Activated CD8-positive, alpha-beta T cell treated with anti-CD3 and anti-CD28 coated beads, Interleukin-2, amount 10 ng/mL, durations not matched to agents 7 days and 5 days (primary cell): ENCODE measurements around the gene MTMR2. TPM values are rescaled to one million over a fixed set of nuclear protein-coding genes. Genes with fewer than 3 reads are reported as not detected.

Source experiments
- ATAC-seq: fragments of 150-1000 bp; cut with Tn5 transposase; one replicate; pipeline ENCODE4 v1.10.0; 2021; ENCODE audit warnings: moderate library complexity
- CTCF ChIA-PET: fragments of 350-600 bp; sonication (Branson Sonifier 250); formaldehyde crosslinking; loops from one replicate; lab custom pipeline; 2021; ENCODE audit warnings: antibody characterized with exemption; lab: Charles Lee
- POLR2A ChIA-PET: fragments of 350-600 bp; sonication (Branson Sonifier 250); formaldehyde crosslinking; loops from one replicate; lab custom pipeline; 2021; ENCODE audit warnings: antibody characterized with exemption; lab: Charles Lee
- DNase-seq: peaks from one replicate; pipeline ENCODE4 v3.0.0-alpha.2; 2020
- H3K27ac Mint-ChIP-seq: one replicate; pipeline ENCODE4 v1.8.0; 2021; ENCODE audit warnings: mild to moderate bottlenecking, mixed read lengths
- H3K27me3 Mint-ChIP-seq: one replicate; pipeline ENCODE4 v1.8.0; 2021; ENCODE audit warnings: low read depth, mixed read lengths
- H3K36me3 Mint-ChIP-seq: one replicate; pipeline ENCODE4 v1.8.0; 2021; ENCODE audit warnings: low read depth, mixed read lengths
- H3K4me1 Mint-ChIP-seq: one replicate; pipeline ENCODE4 v1.8.0; 2021; ENCODE audit warnings: low read depth, mixed read lengths
- H3K4me3 Mint-ChIP-seq: one replicate; pipeline ENCODE4 v1.8.0; 2021; ENCODE audit warnings: mild to moderate bottlenecking, mixed read lengths
- H3K9me3 Mint-ChIP-seq: one replicate; pipeline ENCODE4 v1.8.0; 2022; ENCODE audit warnings: mixed read lengths; ENCODE audit not compliant: insufficient read depth
- total RNA-seq, 2 experiments: library from RNA; stranded (reverse); gene quantifications; one replicate each; pipeline ENCODE4 v1.2.3, GENCODE V29; 2021

Gene MTMR2
- total RNA-seq, 2 experiments from 2014 or later = 27.9 to 29.5 TPM

DNA sequence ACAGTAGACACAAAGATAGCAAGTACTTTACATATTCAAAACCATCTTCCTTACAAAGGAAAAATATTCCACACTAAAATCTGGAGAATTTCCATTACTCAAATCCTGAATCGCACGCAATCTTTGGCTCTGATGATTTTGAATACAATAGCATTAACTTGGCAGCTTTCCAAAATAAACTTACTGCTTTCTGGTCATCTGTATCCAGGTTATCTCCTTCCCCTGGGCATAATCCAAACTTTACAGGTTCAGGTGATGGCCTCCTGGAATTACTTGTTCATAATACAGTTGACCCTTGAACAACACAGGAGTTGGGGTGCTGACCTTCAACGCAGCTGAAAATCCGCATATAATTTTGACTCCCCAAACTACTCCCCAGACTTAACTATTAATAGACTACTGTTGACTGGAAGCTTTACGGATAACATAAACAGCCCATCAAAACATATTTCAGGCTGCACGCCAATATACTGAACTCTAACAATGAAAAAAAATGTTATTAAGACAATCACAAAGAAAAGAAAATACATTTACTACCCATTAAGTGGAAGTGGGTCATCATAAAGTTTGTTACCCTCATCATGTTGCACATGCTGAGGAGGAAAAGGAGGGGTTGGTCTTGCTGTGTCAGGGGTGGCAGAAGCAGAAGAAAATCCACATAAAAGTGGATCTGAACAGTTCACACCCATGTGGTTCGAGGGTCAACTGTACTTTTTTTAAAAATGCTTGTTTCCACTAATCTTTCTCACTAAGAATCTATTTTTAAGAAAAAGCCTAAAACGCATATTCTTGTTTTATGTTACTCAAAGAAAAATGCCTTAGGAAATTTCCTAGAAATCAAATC lies 6.5 kb downstream of the MTMR2 start:
- ATAC-seq (no peak), DNase-seq (no peak)
- peaks cover 15% of the 10 kb centered on the region for H3K4me1 Mint-ChIP-seq
- ChIA-PET POLR2A (no interaction called here), CTCF (interaction anchor here (1.3 to 1.7 kb wide), 2 partner anchors 425 to 476 kb away, joined by 5 read pairs; partner anchors contain the start of gene MAML2)
- H3K36me3 Mint-ChIP-seq = no peaks in the 10 kb centered on the region
- H3K27me3 Mint-ChIP-seq = no peaks in the 10 kb centered on the region
- H3K27ac Mint-ChIP-seq = no peak overlapping the region
- no peak overlapping the region for H3K4me3 Mint-ChIP-seq
- no peaks in the 10 kb centered on the region for H3K9me3 Mint-ChIP-seq

DNA sequence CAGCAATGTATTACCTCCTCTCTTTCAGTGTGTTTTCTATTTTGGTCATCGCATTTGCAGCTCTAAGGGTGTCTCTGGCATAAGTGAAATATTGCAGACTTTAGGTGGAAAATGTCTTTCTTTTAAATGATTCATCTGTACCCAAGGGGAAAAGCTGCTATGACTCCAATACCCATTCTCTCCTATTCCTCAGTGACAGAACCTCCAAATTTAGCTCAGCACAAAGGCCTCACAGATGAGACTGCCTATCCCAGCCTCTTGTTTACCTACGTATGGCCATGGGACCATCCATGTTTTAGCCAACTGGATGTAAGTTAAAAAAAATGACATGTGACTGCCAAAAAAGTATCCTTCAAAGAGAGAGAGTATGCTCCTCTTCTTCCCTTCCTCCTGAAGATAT lies 7.9 kb downstream of the MTMR2 start:
- Mint-ChIP-seq H3K36me3 (no peaks in the 10 kb centered on the region), H3K4me3 (no peak overlapping the region), H3K4me1 (peaks cover 10% of the 10 kb centered on the region), H3K27ac (no peak overlapping the region), H3K9me3 (no peaks in the 10 kb centered on the region), H3K27me3 (no peaks in the 10 kb centered on the region)
- CTCF ChIA-PET = interaction anchor here (1.3 to 1.7 kb wide), 2 partner anchors 427 to 478 kb away, joined by 5 read pairs; partner anchors contain the start of gene MAML2
- DNase-seq (no peak), ATAC-seq (no peak)
- POLR2A ChIA-PET = no interaction called here

DNA sequence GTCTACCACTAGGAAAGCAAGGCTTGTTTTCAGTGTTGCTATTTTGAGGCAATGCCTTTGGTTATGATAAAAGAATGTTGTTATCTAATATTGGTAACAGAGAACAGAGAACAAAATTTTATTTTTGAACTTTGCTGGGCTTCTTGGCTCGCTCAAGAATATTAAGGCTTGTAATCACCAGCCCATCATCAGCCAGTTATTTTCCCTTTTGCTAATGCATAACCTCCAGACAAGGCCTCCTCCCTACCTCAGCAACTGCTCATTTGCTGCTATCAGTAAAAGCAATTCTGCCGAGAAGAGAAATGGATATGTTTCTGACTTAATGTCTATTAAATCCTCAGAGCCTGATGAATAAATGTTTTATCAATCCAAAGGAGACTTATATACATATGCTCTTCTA lies 8.9 kb downstream of the MTMR2 start:
- H3K4me3 Mint-ChIP-seq = no peak overlapping the region
- no peaks in the 10 kb centered on the region for H3K36me3 Mint-ChIP-seq
- POLR2A ChIA-PET = no interaction called here
- ATAC-seq = no peak
- peaks cover 10% of the 10 kb centered on the region for H3K4me1 Mint-ChIP-seq
- no peak overlapping the region for H3K27ac Mint-ChIP-seq
- H3K27me3 Mint-ChIP-seq = no peaks in the 10 kb centered on the region
- no peaks in the 10 kb centered on the region for H3K9me3 Mint-ChIP-seq
- CTCF ChIA-PET = interaction anchor here (0.7 kb wide), 1 partner anchor 55 kb away, joined by 3 read pairs; no protein-coding TSS in a partner anchor
- no peak for DNase-seq

DNA sequence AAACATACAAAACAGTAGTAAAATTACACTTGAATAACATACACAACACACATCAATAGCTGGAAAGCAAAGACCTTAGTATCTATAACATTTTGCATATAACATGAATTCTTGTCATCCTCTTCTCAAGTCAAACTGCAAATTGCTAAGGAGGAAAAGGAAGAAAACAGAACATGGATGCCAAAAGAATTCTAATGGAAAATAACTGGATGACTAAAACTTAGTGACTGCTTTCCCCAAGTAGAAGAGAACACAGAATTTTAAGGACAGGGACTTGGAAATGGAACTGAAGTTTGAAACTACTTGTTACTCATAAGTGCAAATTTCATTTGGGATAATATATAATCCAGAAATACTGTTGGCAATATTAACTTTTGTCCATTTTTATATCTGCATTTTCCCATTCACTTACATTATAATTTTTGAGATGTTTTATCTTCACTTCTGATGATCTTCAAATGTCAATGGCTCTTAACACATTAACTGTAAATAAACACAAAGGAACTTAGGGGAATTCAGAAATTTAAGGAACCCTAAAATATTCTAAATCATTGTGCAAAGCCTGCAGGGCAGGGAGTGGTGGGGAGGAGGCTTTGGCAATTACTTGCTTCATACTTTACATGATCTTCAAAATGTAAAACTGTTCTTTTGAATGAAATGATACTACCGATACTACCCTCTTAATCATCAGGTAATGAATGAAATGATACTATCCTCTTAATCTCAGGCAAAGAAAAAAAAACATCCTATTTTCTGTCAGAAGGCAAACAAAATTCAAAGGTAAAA lies 9.9 kb downstream of the MTMR2 start:
- Mint-ChIP-seq H3K27ac (no peak overlapping the region), H3K36me3 (no peaks in the 10 kb centered on the region), H3K4me3 (no peak overlapping the region), H3K9me3 (no peaks in the 10 kb centered on the region), H3K4me1 (peaks cover 10% of the 10 kb centered on the region), H3K27me3 (no peaks in the 10 kb centered on the region)
- POLR2A ChIA-PET = interaction anchor here (0.7 kb wide), 1 partner anchor 22 kb away, joined by 3 read pairs; no protein-coding TSS in a partner anchor
- DNase-seq = no peak
- CTCF ChIA-PET = interaction anchor here (0.7 kb wide), 1 partner anchor 56 kb away, joined by 3 read pairs; no protein-coding TSS in a partner anchor
- ATAC-seq = no peak

DNA sequence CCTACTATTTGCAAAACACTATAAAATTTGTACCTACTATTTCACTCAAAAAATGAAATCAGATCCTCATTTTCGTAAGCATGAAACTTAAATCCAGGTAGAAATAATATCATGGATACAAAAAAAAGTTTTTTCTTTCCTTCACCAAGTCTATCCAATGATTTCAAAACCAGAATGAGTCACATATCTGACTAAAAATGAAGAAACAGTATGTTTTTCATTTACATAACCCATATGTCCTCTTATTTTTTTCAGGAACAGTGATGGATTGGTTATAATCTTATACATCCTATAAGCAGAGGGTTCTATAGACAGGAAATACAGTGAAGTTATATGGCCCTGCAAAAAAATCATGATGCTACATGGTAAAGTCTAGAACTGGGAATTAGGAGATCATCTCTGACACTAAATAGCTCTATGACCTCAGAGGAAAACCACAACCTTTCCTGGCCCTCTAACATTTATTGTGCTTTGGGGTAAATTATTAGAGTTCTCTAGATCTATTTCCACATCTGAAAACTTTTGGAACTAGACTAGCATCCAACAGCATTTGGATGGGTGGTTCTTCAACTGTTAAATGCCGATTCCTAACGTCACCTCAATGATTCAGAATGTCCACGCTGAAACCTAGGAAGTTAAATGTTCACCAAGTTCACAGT lies 10.9 kb downstream of the MTMR2 start:
- Mint-ChIP-seq H3K4me1 (peaks cover 10% of the 10 kb centered on the region), H3K4me3 (no peak overlapping the region)
- POLR2A ChIA-PET = interaction anchor here (0.7 kb wide), 1 partner anchor 21 kb away, joined by 3 read pairs; no protein-coding TSS in a partner anchor

DNA sequence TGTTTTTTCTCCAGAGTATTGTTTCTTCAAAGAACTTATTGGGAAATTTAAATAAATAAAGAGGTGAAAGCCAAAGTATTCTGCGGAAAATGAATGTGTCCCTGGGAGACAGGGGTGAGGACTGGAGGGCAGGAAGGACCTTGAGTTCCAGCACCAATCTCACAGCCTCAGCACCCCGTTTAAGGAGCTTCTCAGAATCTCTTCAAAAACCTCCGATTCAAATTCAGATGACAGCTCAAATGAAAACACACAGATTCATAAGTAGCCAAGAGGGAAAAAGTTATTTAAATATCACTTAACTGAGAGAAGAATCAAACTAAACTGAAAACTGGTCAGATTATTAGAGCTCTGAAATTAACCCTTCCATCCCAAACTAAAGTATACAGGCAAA lies 12.5 kb downstream of the MTMR2 start:
- Mint-ChIP-seq H3K9me3 (no peaks in the 10 kb centered on the region), H3K4me3 (no peak overlapping the region), H3K36me3 (peaks cover 2% of the 10 kb centered on the region), H3K27ac (no peak overlapping the region), H3K4me1 (peaks cover 8% of the 10 kb centered on the region), H3K27me3 (no peaks in the 10 kb centered on the region)
- CTCF ChIA-PET = no interaction called here
- POLR2A ChIA-PET = interaction anchor here (1.0 kb wide), 1 partner anchor 56 kb away, joined by 3 read pairs; no protein-coding TSS in a partner anchor
- ATAC-seq (no peak), DNase-seq (no peak)

More for the DNA sequence above, 10.9 kb downstream of the MTMR2 start:
- ATAC-seq = no peak
- Mint-ChIP-seq H3K27ac (no peak overlapping the region), H3K9me3 (no peaks in the 10 kb centered on the region), H3K36me3 (no peaks in the 10 kb centered on the region), H3K27me3 (no peaks in the 10 kb centered on the region)
- no peak for DNase-seq
- CTCF ChIA-PET = no interaction called here

DNA sequence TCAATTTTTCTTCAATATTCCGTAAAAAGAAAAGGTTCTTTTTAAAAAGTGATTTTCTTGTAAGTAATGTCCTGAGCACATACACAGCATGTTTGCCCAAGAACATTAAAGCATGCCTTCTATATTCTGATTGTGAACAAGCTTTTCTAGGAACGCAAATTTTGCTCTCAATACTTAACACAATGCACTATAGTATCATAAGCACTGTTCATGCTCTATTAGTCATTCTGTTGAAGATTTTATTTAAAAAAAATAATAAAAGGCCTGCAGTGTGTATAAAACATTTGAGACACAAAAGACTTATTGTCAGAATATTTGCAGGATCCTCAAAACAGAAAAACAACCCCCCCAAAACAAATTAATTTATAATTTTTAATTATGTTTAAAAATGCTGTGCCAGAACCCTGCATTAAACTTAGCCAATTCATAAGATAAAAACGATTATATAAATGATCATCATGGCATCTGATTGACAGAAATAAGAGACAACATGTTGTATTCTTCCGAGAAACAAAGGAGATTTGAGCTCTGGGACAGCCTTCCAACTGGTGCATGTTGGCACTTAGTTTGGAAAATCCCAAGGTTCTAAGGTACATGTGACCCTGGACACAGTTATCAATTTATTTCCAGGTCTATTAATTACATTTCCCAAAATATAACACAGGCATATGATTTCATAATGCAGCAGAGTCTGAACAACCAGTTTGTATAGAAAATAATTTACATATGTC lies 13.1 kb downstream of the MTMR2 start:
- H3K36me3 Mint-ChIP-seq = peaks cover 2% of the 10 kb centered on the region
- H3K4me3 Mint-ChIP-seq = no peak overlapping the region
- no peaks in the 10 kb centered on the region for H3K9me3 Mint-ChIP-seq
- H3K4me1 Mint-ChIP-seq = peaks cover 8% of the 10 kb centered on the region
- CTCF ChIA-PET = no interaction called here
- POLR2A ChIA-PET = interaction anchor here (1.0 kb wide), 1 partner anchor 55 kb away, joined by 3 read pairs; no protein-coding TSS in a partner anchor
- DNase-seq (no peak), ATAC-seq (no peak)
- H3K27me3 Mint-ChIP-seq = no peaks in the 10 kb centered on the region
- H3K27ac Mint-ChIP-seq = no peak overlapping the region

DNA sequence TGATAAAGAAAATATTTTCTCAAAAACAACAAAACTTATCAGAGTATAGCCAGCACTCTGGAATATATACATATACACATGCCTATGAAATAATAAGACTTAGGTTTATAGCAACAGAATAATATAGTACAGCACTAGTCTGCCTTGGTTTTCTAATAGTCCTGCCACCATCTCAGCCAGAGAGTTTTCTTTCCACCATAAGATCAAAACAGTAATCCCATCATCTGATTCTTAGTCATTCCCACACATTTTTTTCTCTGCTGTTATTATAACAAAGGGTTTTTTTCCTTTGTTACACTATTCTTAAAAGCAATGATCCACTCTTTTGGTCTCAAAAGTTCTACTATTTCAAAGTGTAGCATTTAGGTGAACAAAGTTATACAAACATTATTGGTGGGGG lies 15.1 kb downstream of the MTMR2 start:
- Mint-ChIP-seq H3K4me1 (peaks cover 8% of the 10 kb centered on the region), H3K27ac (no peak overlapping the region), H3K9me3 (no peaks in the 10 kb centered on the region), H3K27me3 (no peaks in the 10 kb centered on the region), H3K4me3 (no peak overlapping the region), H3K36me3 (peaks cover 2% of the 10 kb centered on the region)
- ChIA-PET CTCF (no interaction called here), POLR2A (no interaction called here)
- ATAC-seq = no peak
- DNase-seq = no peak

DNA sequence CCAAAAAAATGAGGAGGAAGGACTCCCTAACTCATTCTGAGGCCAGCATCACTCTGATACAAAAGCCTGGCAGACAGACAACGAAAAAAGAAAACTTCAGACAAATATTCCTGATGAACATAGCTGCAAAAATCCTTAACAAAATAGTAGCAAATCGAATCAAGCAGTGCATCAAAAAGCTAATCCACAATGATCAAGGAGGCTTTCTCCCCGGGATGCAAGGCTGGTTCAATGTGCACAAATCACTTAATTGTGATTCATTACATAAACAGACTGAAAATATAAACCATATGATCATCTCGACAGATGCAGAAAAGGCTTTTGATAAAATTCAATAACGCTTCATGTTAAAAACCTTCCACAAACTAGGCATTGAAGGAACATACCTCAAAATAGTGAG lies 16.4 kb downstream of the MTMR2 start:
- H3K27me3 Mint-ChIP-seq = no peaks in the 10 kb centered on the region
- ATAC-seq (no peak), DNase-seq (no peak)
- no peaks in the 10 kb centered on the region for H3K4me1 Mint-ChIP-seq
- H3K36me3 Mint-ChIP-seq = peaks cover 2% of the 10 kb centered on the region
- ChIA-PET CTCF (interaction anchor here (0.9 kb wide), 2 partner anchors 10 to 164 kb away, joined by 3 read pairs; no protein-coding TSS in a partner anchor), POLR2A (no interaction called here)
- H3K4me3 Mint-ChIP-seq = no peak overlapping the region
- no peaks in the 10 kb centered on the region for H3K9me3 Mint-ChIP-seq
- H3K27ac Mint-ChIP-seq = no peak overlapping the region

DNA sequence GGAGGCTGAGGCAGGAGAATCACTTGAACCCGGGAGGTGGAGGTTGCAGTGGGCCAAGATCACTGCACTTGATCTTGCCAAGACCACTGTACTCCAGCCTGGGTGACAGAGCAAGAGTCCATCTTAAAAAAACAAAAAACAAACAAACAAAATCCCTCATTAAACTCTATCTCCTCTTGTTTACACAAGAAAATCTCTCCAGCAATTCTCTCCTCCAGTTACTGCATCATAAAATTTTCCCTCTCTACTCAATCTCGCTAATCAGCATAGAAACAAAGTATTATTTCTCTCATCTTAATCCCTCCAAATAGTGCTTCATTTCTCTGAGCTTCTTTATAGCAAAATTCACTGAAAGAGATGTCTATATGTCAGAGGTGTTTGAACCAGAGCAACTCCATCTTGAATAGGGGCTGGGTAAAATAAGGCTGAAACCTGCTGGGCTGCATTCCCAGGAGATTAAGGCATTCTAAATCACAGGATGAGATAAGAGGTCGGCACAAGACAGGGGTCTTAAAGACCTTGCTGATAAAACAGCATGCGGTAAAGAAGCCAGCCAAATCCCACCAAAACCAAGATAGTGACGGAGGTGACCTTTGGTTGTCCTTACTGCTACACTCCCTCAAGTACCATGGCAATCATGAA lies 19.8 kb downstream of the MTMR2 start:
- Mint-ChIP-seq H3K4me3 (no peak overlapping the region), H3K27me3 (no peaks in the 10 kb centered on the region), H3K4me1 (no peaks in the 10 kb centered on the region), H3K27ac (no peak overlapping the region), H3K9me3 (no peaks in the 10 kb centered on the region), H3K36me3 (peaks cover 2% of the 10 kb centered on the region)
- POLR2A ChIA-PET = no interaction called here
- ATAC-seq (no peak), DNase-seq (no peak)
- CTCF ChIA-PET = no interaction called here
